Endothelial cell of umbilical vein (primary cell): ENCODE results near the gene DIS3L2. TPM values are rescaled to one million over a fixed set of nuclear protein-coding genes. Genes with fewer than 3 reads are reported as not detected.

Experiments
- BruUV-seq: library from RNA; stranded (reverse); fragments of 400-500 nt; replicated peaks from 2 replicates; lab custom pipeline; 2021; lab: Mats Ljungman, UMichigan
- CTCF ChIA-PET: fragments of 300-600, 350-600 bp; sonication (Branson Sonifier 250); formaldehyde crosslinking; loops from one replicate; lab custom pipeline; 2021; ENCODE audit warnings: antibody characterized with exemption, inconsistent platforms; lab: Charles Lee
- POLR2A ChIA-PET: fragments of 300-600, 350-600 bp; sonication (Branson Sonifier 250); formaldehyde crosslinking; loops from one replicate; lab custom pipeline; 2021; ENCODE audit warnings: antibody characterized with exemption, inconsistent platforms; lab: Charles Lee
- DNase-seq: peaks from one replicate; pipeline ENCODE4 v3.0.0-alpha.2; 2011; ENCODE audit warnings: low read depth, low spot score
- FAIRE-seq: peaks from 2 replicates; lab custom pipeline; 2011; peaks lifted over from hg19 to GRCh38; lab: Jason Lieb, UNC
- H2AFZ ChIP-seq: 2 replicates; pipeline ENCODE4 v1.6.0; 2012; ENCODE audit warnings: low read depth, low read length, control low read depth, inconsistent platforms
- H3K27ac ChIP-seq: 2 replicates; pipeline ENCODE4 v1.5.1; 2011; ENCODE audit warnings: low read depth, mild to moderate bottlenecking, control low read depth, low read length, moderate library complexity; ENCODE audit not compliant: insufficient read depth
- H3K27me3 ChIP-seq, 2 experiments: 2 replicates each; pipeline versions ENCODE4 v1.6.0 to v1.6.1; 2011; ENCODE audit warnings: low read length in 2 of 2, mixed read lengths in 1 of 2; ENCODE audit not compliant: control insufficient read depth in 2 of 2, insufficient read depth in 2 of 2
- H3K36me3 ChIP-seq, 2 experiments: 2 replicates in 1 of 2; 3 replicates in 1 of 2; pipeline ENCODE4 v1.5.1; 2011; ENCODE audit warnings: low read length in 2 of 2, mild to moderate bottlenecking in 1 of 2, moderate library complexity in 1 of 2; ENCODE audit not compliant: control insufficient read depth in 2 of 2, insufficient read depth in 2 of 2; ENCODE audit errors: extremely low read depth in 1 of 2
- H3K4me1 ChIP-seq: 3 replicates; pipeline ENCODE4 v1.5.1; 2011; ENCODE audit warnings: mild to moderate bottlenecking, low read length; ENCODE audit not compliant: control insufficient read depth, insufficient read depth; ENCODE audit errors: extremely low read depth
- H3K4me2 ChIP-seq: 2 replicates; pipeline ENCODE4 v1.6.1; 2011; ENCODE audit warnings: low read length, control low read depth, mixed read lengths; ENCODE audit not compliant: insufficient read depth
- H3K4me3 ChIP-seq, 3 experiments: fragments of 200-600 bp in 1 of 3; sonication (generic), shearing (Covaris generic) in 1 of 3; replicated peaks in 1 of 3; 2 replicates each; pipeline ENCODE4 v1.5.1; 2011 to 2016; ENCODE audit warnings: control low read depth in 3 of 3, low read length in 3 of 3, mild to moderate bottlenecking in 2 of 3, inconsistent platforms in 1 of 3, low read depth in 1 of 3, moderate library complexity in 1 of 3; ENCODE audit not compliant: insufficient read depth in 1 of 3
- H3K79me2 ChIP-seq: 2 replicates; pipeline ENCODE4 v1.6.0; 2012; ENCODE audit warnings: low read length, inconsistent platforms; ENCODE audit not compliant: control insufficient read depth, insufficient read depth
- H3K9ac ChIP-seq: replicated peaks from 2 replicates; pipeline ENCODE3; 2011; ENCODE audit warnings: low read length, control low read depth; ENCODE audit not compliant: insufficient read depth; ENCODE audit errors: extremely low read depth
- H3K9me1 ChIP-seq: replicated peaks from 3 replicates; pipeline ENCODE4 v1.6.0; 2011; ENCODE audit warnings: mild to moderate bottlenecking, low read length; ENCODE audit not compliant: control insufficient read depth, insufficient read depth; ENCODE audit errors: extremely low read depth
- H3K9me3 ChIP-seq: replicated peaks from 2 replicates; pipeline ENCODE4 v1.5.1; 2012; ENCODE audit warnings: low read length, inconsistent platforms; ENCODE audit not compliant: control insufficient read depth, insufficient read depth
- H4K20me1 ChIP-seq: replicated peaks from 2 replicates; pipeline ENCODE3; 2011; ENCODE audit warnings: mild to moderate bottlenecking, low read length; ENCODE audit not compliant: control insufficient read depth, insufficient read depth; ENCODE audit errors: extremely low read depth
- FOS ChIP-seq: IDR thresholded peaks from 2 replicates; pipeline ENCODE4 v1.6.1; 2011; ENCODE audit warnings: mild to moderate bottlenecking, low read length, moderate library complexity, borderline replicate concordance; ENCODE audit not compliant: insufficient read depth
- GATA2 ChIP-seq: IDR thresholded peaks from 2 replicates; pipeline ENCODE4 v1.7.0; 2011; ENCODE audit warnings: low read depth, mild to moderate bottlenecking, moderate library complexity, mixed read lengths, low read length; ENCODE audit not compliant: insufficient read length, insufficient read depth
- MYC ChIP-seq: IDR thresholded peaks from one replicate; pipeline ENCODE4 v1.6.1; 2011; ENCODE audit warnings: mild to moderate bottlenecking, low read depth, low read length
- POLR2A ChIP-seq: IDR thresholded peaks from 2 replicates; pipeline ENCODE4 v1.6.1; 2012; ENCODE audit warnings: low read depth, mild to moderate bottlenecking, control low read depth, low read length
- dilution Hi-C: fragments of 300-500 bp; cut with MboI; formaldehyde crosslinking; loops from one replicate; pipeline ENCODE4 v1.15.0; 2019; ENCODE audit warnings: low sequenced_read_pairs; ENCODE audit not compliant: extremely low pct_ligation_motif_present
- intact Hi-C: fragments of 100-400 bp; cut with micrococcal nuclease; formaldehyde crosslinking; loops from one replicate; pipeline ENCODE4 v1.10.0; 2022
- polyA plus RNA-seq, 4 experiments: library from polyadenylated mRNA; depleted of rRNA in 3 of 4; stranded (reverse) in 3 of 4; unstranded in 1 of 4; fragments of >200 nt; gene quantifications; 2 replicates each; pipeline versions ENCODE4 v1.2.1 to v1.2.3, GENCODE V29; 2011 to 2012; ENCODE audit warnings: missing spikeins in 1 of 4
- total RNA-seq: library from RNA; stranded (reverse); gene quantifications from 2 replicates; pipeline ENCODE4 v1.2.3, GENCODE V29; 2021
- TF ChIP-seq, protein P1 (sequence below), 2 donors: IDR thresholded peaks; 1 replicate in 1 of 2; 2 replicates in 1 of 2; pipeline ENCODE4 v1.5.1; 2011; ENCODE audit warnings: low read length in 2 of 2, mild to moderate bottlenecking in 2 of 2, moderate library complexity in 2 of 2, control low read depth in 1 of 2, inconsistent platforms in 1 of 2, low read depth in 1 of 2; ENCODE audit not compliant: insufficient read depth in 1 of 2; ENCODE audit errors: extremely low read depth in 1 of 2
- TF ChIP-seq, protein P2 (sequence below): IDR thresholded peaks from 2 replicates; pipeline ENCODE4 v1.6.1; 2011; ENCODE audit not compliant: insufficient read depth, insufficient read length

Gene DIS3L2
- total and polyA plus RNA-seq, 2 donors (not counting 3 experiments of a cell fraction or from before 2014, with no cell fraction given): 14.6 to 31.2 TPM

DNA sequence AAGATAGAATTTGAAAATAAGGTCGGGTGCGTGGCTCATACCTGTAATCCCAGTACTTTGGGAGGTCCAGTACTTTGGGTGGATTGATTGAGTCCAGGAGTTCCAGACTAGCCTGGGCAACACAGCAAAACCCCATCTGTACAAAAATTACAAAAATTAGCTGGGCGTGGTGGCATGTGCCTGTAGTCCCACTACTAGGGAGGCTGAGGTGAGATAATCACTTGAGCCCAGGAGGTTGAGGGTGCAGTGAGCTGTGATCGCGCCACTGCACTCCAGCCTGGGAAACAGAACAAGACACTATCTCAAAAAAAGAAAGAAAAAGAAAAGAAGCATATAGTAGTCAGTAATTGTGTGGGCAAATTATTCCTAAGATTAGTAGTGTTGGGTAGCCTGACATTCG is 222.8 kb downstream of the DIS3L2 start:
- no peaks in the 10 kb centered on the region for H3K27me3 ChIP-seq
- no peak for DNase-seq
- TF ChIP-seq, protein P1, sequence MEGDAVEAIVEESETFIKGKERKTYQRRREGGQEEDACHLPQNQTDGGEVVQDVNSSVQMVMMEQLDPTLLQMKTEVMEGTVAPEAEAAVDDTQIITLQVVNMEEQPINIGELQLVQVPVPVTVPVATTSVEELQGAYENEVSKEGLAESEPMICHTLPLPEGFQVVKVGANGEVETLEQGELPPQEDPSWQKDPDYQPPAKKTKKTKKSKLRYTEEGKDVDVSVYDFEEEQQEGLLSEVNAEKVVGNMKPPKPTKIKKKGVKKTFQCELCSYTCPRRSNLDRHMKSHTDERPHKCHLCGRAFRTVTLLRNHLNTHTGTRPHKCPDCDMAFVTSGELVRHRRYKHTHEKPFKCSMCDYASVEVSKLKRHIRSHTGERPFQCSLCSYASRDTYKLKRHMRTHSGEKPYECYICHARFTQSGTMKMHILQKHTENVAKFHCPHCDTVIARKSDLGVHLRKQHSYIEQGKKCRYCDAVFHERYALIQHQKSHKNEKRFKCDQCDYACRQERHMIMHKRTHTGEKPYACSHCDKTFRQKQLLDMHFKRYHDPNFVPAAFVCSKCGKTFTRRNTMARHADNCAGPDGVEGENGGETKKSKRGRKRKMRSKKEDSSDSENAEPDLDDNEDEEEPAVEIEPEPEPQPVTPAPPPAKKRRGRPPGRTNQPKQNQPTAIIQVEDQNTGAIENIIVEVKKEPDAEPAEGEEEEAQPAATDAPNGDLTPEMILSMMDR (IDR thresholded peaks at IDR 0.05; ENCODE audit: extremely low read depth in 1 of 2, insufficient read depth in 1 of 2, low read depth in 1 of 2, low read length in 2 of 2): no peak
- TF ChIP-seq, protein P2, sequence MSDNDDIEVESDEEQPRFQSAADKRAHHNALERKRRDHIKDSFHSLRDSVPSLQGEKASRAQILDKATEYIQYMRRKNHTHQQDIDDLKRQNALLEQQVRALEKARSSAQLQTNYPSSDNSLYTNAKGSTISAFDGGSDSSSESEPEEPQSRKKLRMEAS: no peak
- no peak for TF ChIP-seq GATA2
- TF ChIP-seq MYC: no peak
- no peak for TF ChIP-seq FOS
- no peak for TF ChIP-seq POLR2A
- H3K9ac ChIP-seq: no peak overlapping the region
- no peaks in the 10 kb centered on the region for H3K4me1 ChIP-seq
- no peaks in the 10 kb centered on the region for H3K79me2 ChIP-seq
- no peak for FAIRE-seq
- no peak overlapping the region for H2AFZ ChIP-seq
- no TSS peak for BruUV-seq
- intact Hi-C loops (no loop called here), dilution Hi-C loops (no loop called here)
- H3K36me3 ChIP-seq: no peaks in the 10 kb centered on the region
- H3K27ac ChIP-seq: no peak overlapping the region
- no peak overlapping the region for H3K4me2 ChIP-seq
- CTCF ChIA-PET: no interaction called here
- H3K9me3 ChIP-seq: no peaks in the 10 kb centered on the region
- POLR2A ChIA-PET: no interaction called here
- no peaks in the 10 kb centered on the region for H4K20me1 ChIP-seq
- H3K4me3 ChIP-seq: no peak overlapping the region
- H3K9me1 ChIP-seq: no peaks in the 10 kb centered on the region

DNA sequence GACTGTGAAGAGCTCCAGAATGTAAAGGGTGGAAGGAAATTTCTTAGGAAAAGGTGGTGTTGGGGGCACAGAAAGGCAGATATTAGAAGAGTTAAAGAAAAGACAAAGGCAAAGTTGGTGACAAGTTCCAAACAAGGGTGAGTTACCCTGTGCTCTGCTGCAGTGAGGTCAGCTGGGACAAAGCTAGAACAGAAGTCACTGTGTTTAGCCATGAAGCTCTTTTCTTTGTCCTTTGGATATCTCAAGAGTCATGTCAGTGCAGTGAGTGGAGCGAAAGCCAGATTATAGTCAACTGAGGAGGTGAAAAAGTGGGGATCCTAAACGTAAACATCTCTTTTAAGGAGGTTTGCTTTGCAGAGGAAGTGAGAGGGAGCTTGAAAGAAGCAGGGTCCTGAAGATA is 229.3 kb downstream of the DIS3L2 start:
- FAIRE-seq: no peak
- Histone ChIP-seq H3K9ac (no peak overlapping the region), H3K9me1 (no peaks in the 10 kb centered on the region), H2AFZ (no peak overlapping the region), H3K4me2 (no peak overlapping the region), H3K79me2 (no peaks in the 10 kb centered on the region), H3K27me3 (no peaks in the 10 kb centered on the region), H4K20me1 (no peaks in the 10 kb centered on the region), H3K9me3 (no peaks in the 10 kb centered on the region), H3K4me3 (no peak overlapping the region), H3K27ac (no peak overlapping the region), H3K4me1 (no peaks in the 10 kb centered on the region), H3K36me3 (no peaks in the 10 kb centered on the region)
- dilution Hi-C loops: no loop called here
- TF ChIP-seq, protein P2: no peak
- no peak for TF ChIP-seq FOS
- DNase-seq: no peak
- intact Hi-C loops: no loop called here
- ChIA-PET POLR2A (no interaction called here), CTCF (interaction anchor here (1.0 to 1.5 kb wide), 2 partner anchors 9 to 101 kb away, joined by 3 to 4 read pairs; no protein-coding TSS in a partner anchor)
- no TSS peak for BruUV-seq
